Activated naive CD8-positive, alpha-beta T cell (primary cell): Measurements from ENCODE around the gene UPF1.
A peak's percentile ranks its signal among the peaks of the same experiment; 100 is the strongest.
"Not testable (repeated sequence)": the region's sequence is repeated elsewhere in the genome, so short reads cannot be mapped to it uniquely, and the experiment has no call there.

Experiments used
- H3K27ac Mint-ChIP-seq: one replicate; pipeline ENCODE4 v1.8.0; 2021; ENCODE audit warnings: mixed read lengths
- H3K27me3 Mint-ChIP-seq: one replicate; pipeline ENCODE4 v1.8.0; 2021; ENCODE audit warnings: mixed read lengths
- H3K36me3 Mint-ChIP-seq: one replicate; pipeline ENCODE4 v1.8.0; 2021; ENCODE audit warnings: mixed read lengths
- H3K4me1 Mint-ChIP-seq: one replicate; pipeline ENCODE4 v1.8.0; 2021; ENCODE audit warnings: low read depth, mixed read lengths
- H3K4me3 Mint-ChIP-seq: one replicate; pipeline ENCODE4 v1.8.0; 2021; ENCODE audit warnings: mild to moderate bottlenecking, mixed read lengths
- H3K9me3 Mint-ChIP-seq: one replicate; pipeline ENCODE4 v1.8.0; 2021; ENCODE audit warnings: low read depth, mixed read lengths

UPF1 gene

DNA sequence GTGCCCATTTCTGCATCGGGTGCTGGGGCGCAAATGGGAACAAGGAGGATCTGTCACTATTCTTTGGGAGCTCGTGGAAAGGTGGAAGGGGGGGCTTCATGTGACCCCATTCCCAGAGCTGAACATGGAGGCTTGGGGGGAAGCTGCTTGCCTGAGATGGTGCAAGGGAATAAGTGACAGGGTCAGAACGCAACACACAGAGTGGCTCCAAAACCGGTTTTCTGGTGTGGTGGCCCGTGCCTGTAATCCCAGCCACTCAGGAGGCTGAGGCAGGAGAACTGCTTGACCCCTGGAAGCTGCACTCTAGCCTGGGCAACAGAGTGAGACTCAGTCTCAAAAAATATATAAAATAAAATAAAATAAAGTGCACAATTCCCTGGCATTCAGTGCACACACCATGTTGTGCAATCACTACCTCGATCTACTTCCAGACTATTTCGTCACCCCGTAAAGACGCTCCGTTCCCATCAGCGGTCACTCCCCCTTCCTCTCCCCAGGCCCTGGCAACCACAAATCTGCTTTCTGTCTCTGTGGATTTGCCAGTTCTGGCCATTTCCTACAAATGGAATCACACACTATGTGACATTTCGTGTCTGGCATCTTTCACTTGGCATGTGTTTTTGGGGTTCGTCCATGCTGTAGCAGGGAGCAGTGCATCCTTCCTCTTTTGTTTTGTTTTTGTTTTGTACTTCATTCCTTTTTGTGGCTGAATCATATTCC is 22.4 kb upstream of the UPF1 start:
- peaks cover 2% of the 10 kb centered on the region for H3K36me3 Mint-ChIP-seq
- H3K27ac Mint-ChIP-seq = no peak overlapping the region

DNA sequence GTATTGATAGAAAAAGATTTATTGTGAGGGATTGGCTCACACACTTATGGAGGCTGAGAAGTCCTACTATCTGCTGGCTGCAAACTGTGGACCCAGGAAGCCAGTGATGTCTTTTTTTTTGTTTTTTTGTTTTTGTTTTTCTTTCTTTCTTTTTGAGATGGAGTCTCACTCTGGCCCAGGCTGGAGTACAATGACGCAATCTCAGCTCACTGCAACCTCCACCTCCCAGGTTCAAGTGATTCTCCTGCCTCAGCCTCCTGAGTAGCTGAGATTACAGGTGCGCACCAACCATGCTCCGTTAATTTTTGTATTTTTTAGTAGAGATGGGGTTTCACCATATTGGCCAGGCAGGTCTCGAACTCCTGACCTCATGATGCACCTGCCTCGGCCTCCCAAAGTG is 20.1 kb upstream of the UPF1 start:
- not testable (repeated sequence) for H3K27ac Mint-ChIP-seq, H3K27me3 Mint-ChIP-seq, H3K9me3 Mint-ChIP-seq, H3K36me3 Mint-ChIP-seq, H3K4me3 Mint-ChIP-seq, H3K4me1 Mint-ChIP-seq

More for the DNA sequence above, 22.4 kb upstream of the UPF1 start:
- Mint-ChIP-seq H3K4me1 (peaks cover 3% of the 10 kb centered on the region), H3K4me3 (no peak overlapping the region), H3K27me3 (peaks cover 7% of the 10 kb centered on the region), H3K9me3 (no peaks in the 10 kb centered on the region)

DNA sequence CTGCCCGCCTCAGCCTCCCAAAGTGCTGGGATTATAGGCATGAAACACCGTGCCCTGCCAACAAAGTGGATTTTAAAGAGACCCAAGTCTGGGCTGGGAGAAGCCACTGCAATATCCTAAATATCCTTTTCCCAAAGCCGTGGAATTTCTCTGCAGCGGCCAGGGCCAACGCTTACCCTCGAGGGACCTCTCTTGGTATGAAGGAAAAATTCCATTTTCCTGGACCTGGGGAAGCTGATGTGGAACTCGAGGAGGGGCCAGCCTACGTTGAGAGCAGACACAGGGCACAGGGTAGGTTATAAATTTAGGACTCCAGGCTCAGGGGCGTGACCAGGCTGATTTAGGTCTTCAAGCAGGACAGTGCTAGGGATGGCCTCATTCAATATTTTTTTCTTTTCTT is 17.7 kb upstream of the UPF1 start:
- no peak overlapping the region for H3K4me3 Mint-ChIP-seq
- H3K27ac Mint-ChIP-seq = no peak overlapping the region

DNA sequence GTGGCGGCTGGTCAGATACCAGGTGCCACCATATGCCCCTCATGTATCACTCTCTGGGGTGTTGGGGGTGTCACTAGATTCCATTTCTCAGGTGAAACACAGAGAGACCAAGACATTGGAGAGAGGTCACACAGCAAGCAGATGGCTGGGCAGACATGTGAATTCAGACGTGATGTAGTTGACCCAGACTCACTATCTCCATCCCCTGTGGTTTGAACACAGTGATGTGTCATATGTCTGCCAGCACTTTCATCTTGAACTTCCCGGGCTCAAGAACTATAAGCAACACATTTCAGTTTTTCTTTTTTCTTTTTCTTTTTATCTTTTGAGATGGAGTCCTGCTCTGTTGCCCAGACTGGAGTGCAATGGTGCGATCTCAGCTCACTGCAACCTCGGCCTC is 16.1 kb upstream of the UPF1 start:
- Mint-ChIP-seq H3K9me3 (no peaks in the 10 kb centered on the region), H3K36me3 (no peaks in the 10 kb centered on the region), H3K4me3 (no peak overlapping the region), H3K27me3 (peaks cover 3% of the 10 kb centered on the region), H3K4me1 (no peaks in the 10 kb centered on the region), H3K27ac (no peak overlapping the region)

More for the DNA sequence above, 17.7 kb upstream of the UPF1 start:
- Mint-ChIP-seq H3K4me1 (peaks cover 3% of the 10 kb centered on the region), H3K36me3 (peaks cover 2% of the 10 kb centered on the region), H3K27me3 (peaks cover 5% of the 10 kb centered on the region), H3K9me3 (no peaks in the 10 kb centered on the region)

DNA sequence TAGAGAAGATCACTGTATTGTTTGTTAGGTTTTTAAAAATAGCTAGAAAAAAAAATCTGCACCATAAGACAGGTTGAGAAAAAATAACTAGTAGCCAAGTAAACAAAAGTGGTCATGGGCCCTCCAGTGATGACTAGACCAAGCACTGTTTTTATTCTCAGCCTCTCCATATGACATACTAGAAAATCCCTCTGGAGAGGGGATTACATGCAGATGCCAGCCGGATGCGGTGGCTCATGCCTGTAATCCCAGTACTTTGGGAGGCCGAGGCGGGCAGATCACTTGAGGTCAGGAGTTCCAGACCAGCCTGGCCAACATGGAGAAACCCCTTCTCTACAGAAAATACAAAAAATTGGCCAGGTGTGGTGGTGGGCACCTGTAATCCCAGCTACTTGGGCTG is 15.1 kb upstream of the UPF1 start:
- H3K4me3 Mint-ChIP-seq, H3K36me3 Mint-ChIP-seq, H3K27me3 Mint-ChIP-seq, H3K4me1 Mint-ChIP-seq, H3K9me3 Mint-ChIP-seq, H3K27ac Mint-ChIP-seq: not testable (repeated sequence)

DNA sequence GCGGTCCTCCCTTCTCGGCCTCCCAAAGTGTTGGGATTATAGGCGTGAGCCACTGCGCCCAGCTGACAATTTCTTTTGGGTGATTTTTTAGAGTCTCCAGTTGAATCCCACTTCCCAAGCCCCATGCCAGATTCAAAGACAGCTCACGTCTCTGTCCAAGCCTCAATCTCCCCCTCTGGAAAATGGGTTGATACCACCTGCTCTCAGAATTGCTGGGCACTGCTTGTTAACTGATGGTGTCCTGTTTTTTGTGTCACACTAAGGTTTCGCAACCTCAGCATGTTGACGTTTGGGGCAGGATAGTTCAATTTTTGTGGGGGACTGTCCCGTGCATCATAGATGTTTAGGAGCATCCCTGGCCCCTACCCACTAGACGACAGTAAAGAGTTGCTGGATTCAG is 14.2 kb upstream of the UPF1 start:
- peaks cover 3% of the 10 kb centered on the region for H3K27me3 Mint-ChIP-seq
- no peaks in the 10 kb centered on the region for H3K36me3 Mint-ChIP-seq
- H3K27ac Mint-ChIP-seq = no peak overlapping the region

DNA sequence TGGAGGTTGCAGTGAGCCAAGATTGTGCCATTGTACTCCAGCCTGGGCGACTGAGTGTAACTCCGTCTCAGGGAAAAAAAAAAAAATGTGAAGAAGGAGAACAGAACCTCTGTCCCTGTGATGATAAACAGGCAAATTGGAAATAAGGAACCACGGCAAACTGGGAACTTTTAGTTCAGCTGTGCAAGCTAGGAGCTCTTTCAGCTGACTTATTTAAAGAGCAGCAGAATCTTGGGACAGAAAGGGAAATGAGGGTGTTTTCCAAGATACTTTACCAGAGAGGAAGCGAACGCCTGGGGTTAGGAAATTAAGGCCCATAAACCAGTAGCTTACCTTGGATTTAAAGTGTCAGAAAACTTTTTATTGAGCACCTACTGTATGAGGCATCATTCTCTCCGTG is 3.0 kb upstream of the UPF1 start:
- H3K4me1 Mint-ChIP-seq = peaks cover 4% of the 10 kb centered on the region

More for the DNA sequence above, 14.2 kb upstream of the UPF1 start:
- Mint-ChIP-seq H3K4me3 (no peak overlapping the region), H3K9me3 (no peaks in the 10 kb centered on the region), H3K4me1 (no peaks in the 10 kb centered on the region)

DNA sequence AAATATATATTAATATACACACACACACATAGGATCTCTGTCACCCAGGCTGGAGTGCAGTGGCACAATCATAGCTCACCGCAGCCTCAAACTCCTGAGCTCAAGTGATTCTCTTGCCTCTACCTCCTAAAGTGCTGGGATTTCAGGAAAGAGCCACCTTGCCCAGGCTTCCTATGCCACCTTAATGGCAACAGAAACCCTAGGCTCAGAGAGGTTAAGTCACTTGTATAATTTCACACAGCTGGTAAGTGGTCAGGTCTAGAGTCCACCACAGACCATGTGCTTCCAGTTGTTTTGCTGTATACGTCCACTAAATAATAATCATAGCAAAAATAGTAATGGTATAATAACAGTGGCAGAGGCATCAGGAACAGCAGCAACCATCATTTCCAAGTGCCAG is 1.3 kb upstream of the UPF1 start:
- Mint-ChIP-seq H3K9me3 (no peaks in the 10 kb centered on the region), H3K36me3 (peaks cover 2% of the 10 kb centered on the region), H3K27ac (no peak overlapping the region), H3K4me3 (peak overlapping the region; percentile 75), H3K4me1 (peaks cover 20% of the 10 kb centered on the region), H3K27me3 (no peaks in the 10 kb centered on the region)

More for the DNA sequence above, 3.0 kb upstream of the UPF1 start:
- no peak overlapping the region for H3K4me3 Mint-ChIP-seq
- H3K36me3 Mint-ChIP-seq = no peaks in the 10 kb centered on the region
- no peak overlapping the region for H3K27ac Mint-ChIP-seq
- H3K9me3 Mint-ChIP-seq = no peaks in the 10 kb centered on the region
- H3K27me3 Mint-ChIP-seq = no peaks in the 10 kb centered on the region

DNA sequence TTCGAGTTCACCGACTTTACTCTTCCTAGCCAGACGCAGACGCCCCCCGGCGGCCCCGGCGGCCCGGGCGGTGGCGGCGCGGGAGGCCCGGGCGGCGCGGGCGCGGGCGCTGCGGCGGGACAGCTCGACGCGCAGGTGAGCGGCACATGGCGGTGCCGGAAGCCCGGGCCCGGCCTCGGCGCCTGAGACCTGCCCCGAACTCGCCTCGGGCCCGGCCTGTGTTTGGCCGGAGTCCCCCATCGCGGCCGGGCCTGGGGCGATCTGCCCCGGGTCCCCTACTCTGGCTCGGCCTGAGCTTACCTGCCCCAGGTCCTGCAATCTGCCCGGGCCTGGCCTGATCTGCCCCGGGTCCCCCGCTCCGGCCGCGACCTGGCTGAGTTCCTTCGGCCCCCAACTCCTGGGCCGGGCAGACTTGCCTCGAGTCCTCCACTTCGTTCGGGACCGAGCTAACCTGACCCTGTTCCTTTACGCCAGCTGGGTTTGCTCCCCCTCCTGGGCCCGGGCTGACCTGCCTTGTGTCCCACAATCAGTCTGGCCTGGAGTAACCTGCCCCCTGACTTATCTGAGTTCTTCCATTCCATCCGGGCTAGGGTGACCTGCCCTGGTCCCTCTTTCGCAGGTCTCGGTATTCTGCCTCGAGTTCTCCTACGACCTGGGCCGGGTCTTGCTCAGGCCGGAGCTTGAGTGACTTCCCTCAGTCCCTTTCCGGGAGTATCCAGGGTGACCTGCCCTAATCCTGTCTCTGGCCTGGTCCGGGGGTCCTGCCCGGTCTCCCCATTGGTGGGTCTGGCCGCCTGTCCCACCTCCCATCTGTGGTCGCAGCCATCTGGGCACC is 764 bp downstream of the UPF1 start:
- peak overlapping the region; percentile 94 for H3K27ac Mint-ChIP-seq
- peaks cover 37% of the 10 kb centered on the region for H3K4me1 Mint-ChIP-seq
- H3K36me3 Mint-ChIP-seq = peaks cover 9% of the 10 kb centered on the region
- H3K4me3 Mint-ChIP-seq = peak overlapping the region; percentile 96
- no peaks in the 10 kb centered on the region for H3K27me3 Mint-ChIP-seq
- no peaks in the 10 kb centered on the region for H3K9me3 Mint-ChIP-seq

DNA sequence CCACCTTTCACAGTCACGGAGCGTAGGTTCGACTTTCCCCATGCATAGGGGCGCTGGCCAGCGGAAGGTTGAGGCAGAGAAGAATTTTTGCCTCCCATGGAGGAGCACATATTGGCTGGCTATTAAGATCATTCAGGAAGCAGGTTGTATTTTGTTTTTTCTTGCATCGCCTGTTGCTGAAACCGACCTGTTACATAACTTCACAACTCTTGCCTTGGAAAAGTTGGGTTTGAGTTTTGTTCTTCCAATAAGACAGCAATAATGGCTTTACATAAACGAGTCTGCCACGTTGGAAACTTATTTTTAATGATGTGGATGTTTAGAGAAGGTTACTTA is 1.4 kb downstream of the UPF1 start:
- peaks cover 43% of the 10 kb centered on the region for H3K4me1 Mint-ChIP-seq
- H3K9me3 Mint-ChIP-seq = no peaks in the 10 kb centered on the region
- peak overlapping the region; percentile 94 for H3K27ac Mint-ChIP-seq
- peak overlapping the region; percentile 96 for H3K4me3 Mint-ChIP-seq
- peaks cover 9% of the 10 kb centered on the region for H3K36me3 Mint-ChIP-seq
- no peaks in the 10 kb centered on the region for H3K27me3 Mint-ChIP-seq

DNA sequence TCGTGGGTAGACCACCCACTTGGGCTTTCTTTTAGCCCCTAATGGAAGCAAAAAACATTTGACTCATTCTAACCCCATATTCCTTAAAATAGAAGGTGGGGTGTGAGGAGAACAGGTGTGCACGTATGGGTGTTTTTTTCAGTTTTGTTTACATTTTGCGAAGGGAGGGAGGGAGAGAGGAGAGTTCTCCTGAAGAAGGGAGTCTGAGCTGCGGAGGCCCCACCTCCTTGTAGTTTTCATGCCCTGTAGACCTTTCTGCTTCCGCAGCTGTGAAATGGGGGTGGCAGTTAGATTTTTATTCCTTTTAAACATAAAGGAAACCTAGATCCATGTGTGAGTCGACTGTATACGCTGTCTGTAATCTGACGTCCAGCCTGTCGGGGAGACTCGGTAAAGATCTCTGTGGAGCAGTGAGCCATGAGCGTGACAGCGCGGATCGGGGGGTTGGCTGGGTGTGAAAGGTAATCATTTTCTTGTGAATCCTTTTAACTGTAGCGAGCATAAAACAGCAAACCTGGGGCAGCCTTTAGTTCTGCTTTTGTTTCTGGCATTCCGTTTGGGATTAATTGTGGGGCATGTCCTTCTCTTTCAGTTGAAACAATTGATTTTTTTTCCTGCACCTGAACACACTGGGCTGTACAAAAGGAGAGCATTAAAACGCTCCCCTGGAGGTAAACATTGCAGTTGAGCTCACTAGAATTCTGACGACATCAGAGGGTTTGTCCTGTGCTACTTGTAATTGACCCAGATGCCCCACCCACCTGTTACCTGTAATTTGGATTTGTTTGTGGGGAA is 2.3 kb downstream of the UPF1 start:
- peak overlapping the region; percentile 52 for H3K27ac Mint-ChIP-seq
- H3K36me3 Mint-ChIP-seq = peaks cover 9% of the 10 kb centered on the region
- H3K4me3 Mint-ChIP-seq = peak overlapping the region; percentile 96
- peaks cover 49% of the 10 kb centered on the region for H3K4me1 Mint-ChIP-seq
- no peaks in the 10 kb centered on the region for H3K27me3 Mint-ChIP-seq
- no peaks in the 10 kb centered on the region for H3K9me3 Mint-ChIP-seq

DNA sequence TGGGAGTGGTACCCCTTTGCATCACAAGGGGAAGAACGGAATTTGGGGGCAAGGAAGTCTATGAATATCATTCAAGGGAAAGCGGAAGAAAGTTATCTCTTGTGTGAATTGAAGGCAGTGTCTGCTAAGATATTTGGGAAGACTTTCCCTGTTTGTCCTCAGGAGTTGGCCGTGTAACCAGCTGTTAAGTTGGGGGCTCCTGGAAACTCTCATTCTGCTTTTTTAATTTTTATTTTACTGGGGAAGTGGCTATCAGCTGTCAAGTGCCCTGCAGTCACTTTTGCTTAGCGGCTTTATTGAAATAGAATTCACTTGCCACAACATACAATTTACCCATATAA is 2.9 kb downstream of the UPF1 start:
- Mint-ChIP-seq H3K4me1 (peaks cover 53% of the 10 kb centered on the region), H3K27ac (peak overlapping the region; percentile 4), H3K4me3 (peak overlapping the region; percentile 96), H3K36me3 (peaks cover 9% of the 10 kb centered on the region), H3K27me3 (no peaks in the 10 kb centered on the region), H3K9me3 (no peaks in the 10 kb centered on the region)

DNA sequence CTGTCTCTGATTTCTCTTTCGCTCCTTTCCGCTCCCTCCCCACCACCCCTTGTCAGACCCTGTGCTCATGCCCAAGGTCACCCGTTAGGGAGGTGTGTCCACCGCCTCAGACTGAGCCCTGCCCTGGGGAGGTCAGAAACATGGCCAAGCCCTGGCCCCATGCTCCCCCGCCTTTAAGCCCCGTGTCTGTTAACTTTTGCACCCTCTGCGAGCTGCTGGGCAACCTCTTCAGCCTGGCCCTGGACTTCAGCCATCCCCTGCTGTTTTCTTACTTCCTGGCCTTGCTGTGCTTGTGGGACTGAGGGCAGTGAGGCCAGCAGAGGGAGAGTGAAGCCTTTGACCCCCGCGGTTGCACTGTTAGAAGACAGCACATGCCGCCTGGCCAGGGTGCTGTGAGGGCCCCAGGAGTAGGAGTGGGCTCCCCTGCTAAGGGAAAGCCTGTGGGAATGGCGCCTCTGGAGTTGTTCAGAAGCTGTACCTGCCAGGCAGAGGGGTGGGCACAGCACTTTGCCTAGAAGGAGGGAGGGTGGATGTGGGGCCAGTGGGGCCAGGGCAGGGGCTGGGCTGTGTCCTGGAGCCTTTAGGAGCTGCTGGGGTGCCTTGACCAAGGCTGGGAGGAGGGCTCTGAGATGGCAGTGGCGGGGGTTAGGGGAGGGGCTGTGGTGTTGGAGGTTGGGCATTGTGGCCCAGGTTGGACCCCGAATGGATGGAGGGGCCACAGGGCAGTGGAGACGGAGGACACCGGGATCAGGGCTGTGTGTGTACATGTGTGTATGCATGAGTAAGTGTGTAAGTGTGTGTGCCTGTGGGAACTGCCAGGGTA is 7.9 kb downstream of the UPF1 start:
- peaks cover 6% of the 10 kb centered on the region for H3K36me3 Mint-ChIP-seq
- peak overlapping the region; percentile 79 for H3K27ac Mint-ChIP-seq
- H3K27me3 Mint-ChIP-seq = no peaks in the 10 kb centered on the region
- H3K4me3 Mint-ChIP-seq = no peak overlapping the region
- H3K9me3 Mint-ChIP-seq = no peaks in the 10 kb centered on the region
- peaks cover 84% of the 10 kb centered on the region for H3K4me1 Mint-ChIP-seq
